ENCODE measurements around the gene OLIG3. TPM values are rescaled to one million over a fixed set of nuclear protein-coding genes. Genes with fewer than 3 reads are reported as not detected.

OLIG3 gene
- not detected for total RNA-seq

- TF ChIP-seq, protein P1, sequence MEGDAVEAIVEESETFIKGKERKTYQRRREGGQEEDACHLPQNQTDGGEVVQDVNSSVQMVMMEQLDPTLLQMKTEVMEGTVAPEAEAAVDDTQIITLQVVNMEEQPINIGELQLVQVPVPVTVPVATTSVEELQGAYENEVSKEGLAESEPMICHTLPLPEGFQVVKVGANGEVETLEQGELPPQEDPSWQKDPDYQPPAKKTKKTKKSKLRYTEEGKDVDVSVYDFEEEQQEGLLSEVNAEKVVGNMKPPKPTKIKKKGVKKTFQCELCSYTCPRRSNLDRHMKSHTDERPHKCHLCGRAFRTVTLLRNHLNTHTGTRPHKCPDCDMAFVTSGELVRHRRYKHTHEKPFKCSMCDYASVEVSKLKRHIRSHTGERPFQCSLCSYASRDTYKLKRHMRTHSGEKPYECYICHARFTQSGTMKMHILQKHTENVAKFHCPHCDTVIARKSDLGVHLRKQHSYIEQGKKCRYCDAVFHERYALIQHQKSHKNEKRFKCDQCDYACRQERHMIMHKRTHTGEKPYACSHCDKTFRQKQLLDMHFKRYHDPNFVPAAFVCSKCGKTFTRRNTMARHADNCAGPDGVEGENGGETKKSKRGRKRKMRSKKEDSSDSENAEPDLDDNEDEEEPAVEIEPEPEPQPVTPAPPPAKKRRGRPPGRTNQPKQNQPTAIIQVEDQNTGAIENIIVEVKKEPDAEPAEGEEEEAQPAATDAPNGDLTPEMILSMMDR (IDR thresholded peaks at IDR 0.05; ENCODE audit: low read depth) = no peak
Measured at GRCh38 chr6:137494281-137494987, at the start of gene OLIG3. Gene OLIG3 (minus strand): TSS chr6:137494394. CDS start chr6:137494170, 224 bp downstream.

- TF ChIP-seq, protein P1 (IDR thresholded peaks at IDR 0.05; ENCODE audit: low read depth) = no peak
Measured at GRCh38 chr6:137543114-137543513, 48.9 kb upstream of the OLIG3 start.

- TF ChIP-seq, protein P1 (IDR thresholded peaks at IDR 0.05; ENCODE audit: low read depth) = no peak
Measured at GRCh38 chr6:137542713-137543112, 48.5 kb upstream of the OLIG3 start.

DNA sequence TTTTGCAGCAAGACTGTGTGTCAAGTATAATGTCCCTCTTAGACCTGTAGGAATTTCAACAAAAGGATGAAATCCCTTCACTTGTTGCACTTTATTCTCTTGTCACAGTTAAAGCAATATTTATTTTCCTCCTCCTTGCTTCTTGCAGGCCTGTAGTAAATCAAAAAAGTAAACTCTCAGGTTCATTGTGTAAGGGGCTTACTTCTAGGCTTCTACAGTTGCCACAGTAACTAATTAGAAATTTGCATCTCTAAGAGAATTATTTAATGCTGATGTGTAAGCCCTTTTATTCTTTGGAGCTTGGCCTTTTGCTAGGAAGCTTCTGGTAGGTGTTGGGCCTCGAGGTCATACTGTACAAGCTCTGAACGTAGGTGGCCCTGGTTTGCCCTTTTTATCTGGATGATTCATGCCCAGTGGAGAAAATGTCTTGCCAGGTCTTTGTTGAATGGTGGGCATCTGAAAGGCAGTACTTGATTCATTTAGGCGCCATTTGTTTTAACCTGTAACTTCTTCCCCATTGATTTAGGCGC, 47.4 kb upstream of the OLIG3 start:
- TF ChIP-seq, protein P1 (IDR thresholded peaks at IDR 0.05; ENCODE audit: low read depth) = no peak

GRCh38 chr6:137536104-137536773, 42.0 kb upstream of the OLIG3 start:
- TF ChIP-seq, protein P1 (IDR thresholded peaks at IDR 0.05; ENCODE audit: low read depth) = no peak

GRCh38 chr6:137531376-137532092, 37.3 kb upstream of the OLIG3 start:
- TF ChIP-seq, protein P1 (IDR thresholded peaks at IDR 0.05; ENCODE audit: low read depth) = no peak

GRCh38 chr6:137530404-137530803, 36.2 kb upstream of the OLIG3 start:
- TF ChIP-seq, protein P1 (IDR thresholded peaks at IDR 0.05; ENCODE audit: low read depth) = no peak

Measured in subcutaneous adipose tissue (tissue), 4 donors.